Measurements from ENCODE around the gene PI16. TPM values are rescaled to one million over a fixed set of nuclear protein-coding genes. Genes with fewer than 3 reads are reported as not detected.

The PI16 gene
- total and polyA plus RNA-seq, 2 experiments from 2014 or later = 0.50 TPM; not detected in 1

- no peak overlapping the region for H3K4me3 ChIP-seq
- Mint-ChIP-seq H3K36me3 (ENCODE audit: low read depth) (no peaks in the 10 kb centered on the region), H3K4me1 (peaks cover 7% of the 10 kb centered on the region), H3K27me3 (ENCODE audit: insufficient read depth, low read depth, poor library complexity) (no peaks in the 10 kb centered on the region), H3K9me3 (no peaks in the 10 kb centered on the region), H3K4me3 (no peak overlapping the region), H3K27ac (no peak overlapping the region)
- no peak overlapping the region for H3K4me2 ChIP-seq
- peaks cover 4% of the 10 kb centered on the region; the same call in 1 of the 2 replicates for H3K4me1 ChIP-seq (ENCODE audit: insufficient read depth)
- H3K79me2 ChIP-seq (replicated peaks; ENCODE audit: insufficient read depth) = no peaks in the 10 kb centered on the region
- TF ChIP-seq EZH2phosphoT487 (IDR thresholded peaks at IDR 0.05; ENCODE audit: unreplicated experiment) (no peak), NANOG (IDR thresholded peaks at IDR 0.05; ENCODE audit: borderline replicate concordance) (no peak), STAT1 (IDR thresholded peaks at IDR 0.05; ENCODE audit: unreplicated experiment) (no peak), CTCF (conservative IDR thresholded peaks at IDR 0.05; ENCODE audit: low read depth in 2 of 2) (no peak), JUNB (IDR thresholded peaks at IDR 0.05; ENCODE audit: unreplicated experiment) (no peak), POLR2AphosphoS5 (IDR thresholded peaks at IDR 0.05; ENCODE audit: low read depth) (no peak), ETS1 (IDR thresholded peaks at IDR 0.05) (no peak), ZNF114 (CRISPR knock-in tag; IDR thresholded peaks at IDR 0.05) (no peak), REST (IDR thresholded peaks at IDR 0.05; ENCODE audit: unreplicated experiment) (no peak), CREB1 (CRISPR knock-in tag; IDR thresholded peaks at IDR 0.05; ENCODE audit: low read depth) (no peak), EZH2 (IDR thresholded peaks at IDR 0.05; ENCODE audit: low read depth, unreplicated experiment) (no peak), ZNF331 (CRISPR knock-in tag; IDR thresholded peaks at IDR 0.05; ENCODE audit: low read depth) (no peak)
- TF ChIP-seq, protein P1, sequence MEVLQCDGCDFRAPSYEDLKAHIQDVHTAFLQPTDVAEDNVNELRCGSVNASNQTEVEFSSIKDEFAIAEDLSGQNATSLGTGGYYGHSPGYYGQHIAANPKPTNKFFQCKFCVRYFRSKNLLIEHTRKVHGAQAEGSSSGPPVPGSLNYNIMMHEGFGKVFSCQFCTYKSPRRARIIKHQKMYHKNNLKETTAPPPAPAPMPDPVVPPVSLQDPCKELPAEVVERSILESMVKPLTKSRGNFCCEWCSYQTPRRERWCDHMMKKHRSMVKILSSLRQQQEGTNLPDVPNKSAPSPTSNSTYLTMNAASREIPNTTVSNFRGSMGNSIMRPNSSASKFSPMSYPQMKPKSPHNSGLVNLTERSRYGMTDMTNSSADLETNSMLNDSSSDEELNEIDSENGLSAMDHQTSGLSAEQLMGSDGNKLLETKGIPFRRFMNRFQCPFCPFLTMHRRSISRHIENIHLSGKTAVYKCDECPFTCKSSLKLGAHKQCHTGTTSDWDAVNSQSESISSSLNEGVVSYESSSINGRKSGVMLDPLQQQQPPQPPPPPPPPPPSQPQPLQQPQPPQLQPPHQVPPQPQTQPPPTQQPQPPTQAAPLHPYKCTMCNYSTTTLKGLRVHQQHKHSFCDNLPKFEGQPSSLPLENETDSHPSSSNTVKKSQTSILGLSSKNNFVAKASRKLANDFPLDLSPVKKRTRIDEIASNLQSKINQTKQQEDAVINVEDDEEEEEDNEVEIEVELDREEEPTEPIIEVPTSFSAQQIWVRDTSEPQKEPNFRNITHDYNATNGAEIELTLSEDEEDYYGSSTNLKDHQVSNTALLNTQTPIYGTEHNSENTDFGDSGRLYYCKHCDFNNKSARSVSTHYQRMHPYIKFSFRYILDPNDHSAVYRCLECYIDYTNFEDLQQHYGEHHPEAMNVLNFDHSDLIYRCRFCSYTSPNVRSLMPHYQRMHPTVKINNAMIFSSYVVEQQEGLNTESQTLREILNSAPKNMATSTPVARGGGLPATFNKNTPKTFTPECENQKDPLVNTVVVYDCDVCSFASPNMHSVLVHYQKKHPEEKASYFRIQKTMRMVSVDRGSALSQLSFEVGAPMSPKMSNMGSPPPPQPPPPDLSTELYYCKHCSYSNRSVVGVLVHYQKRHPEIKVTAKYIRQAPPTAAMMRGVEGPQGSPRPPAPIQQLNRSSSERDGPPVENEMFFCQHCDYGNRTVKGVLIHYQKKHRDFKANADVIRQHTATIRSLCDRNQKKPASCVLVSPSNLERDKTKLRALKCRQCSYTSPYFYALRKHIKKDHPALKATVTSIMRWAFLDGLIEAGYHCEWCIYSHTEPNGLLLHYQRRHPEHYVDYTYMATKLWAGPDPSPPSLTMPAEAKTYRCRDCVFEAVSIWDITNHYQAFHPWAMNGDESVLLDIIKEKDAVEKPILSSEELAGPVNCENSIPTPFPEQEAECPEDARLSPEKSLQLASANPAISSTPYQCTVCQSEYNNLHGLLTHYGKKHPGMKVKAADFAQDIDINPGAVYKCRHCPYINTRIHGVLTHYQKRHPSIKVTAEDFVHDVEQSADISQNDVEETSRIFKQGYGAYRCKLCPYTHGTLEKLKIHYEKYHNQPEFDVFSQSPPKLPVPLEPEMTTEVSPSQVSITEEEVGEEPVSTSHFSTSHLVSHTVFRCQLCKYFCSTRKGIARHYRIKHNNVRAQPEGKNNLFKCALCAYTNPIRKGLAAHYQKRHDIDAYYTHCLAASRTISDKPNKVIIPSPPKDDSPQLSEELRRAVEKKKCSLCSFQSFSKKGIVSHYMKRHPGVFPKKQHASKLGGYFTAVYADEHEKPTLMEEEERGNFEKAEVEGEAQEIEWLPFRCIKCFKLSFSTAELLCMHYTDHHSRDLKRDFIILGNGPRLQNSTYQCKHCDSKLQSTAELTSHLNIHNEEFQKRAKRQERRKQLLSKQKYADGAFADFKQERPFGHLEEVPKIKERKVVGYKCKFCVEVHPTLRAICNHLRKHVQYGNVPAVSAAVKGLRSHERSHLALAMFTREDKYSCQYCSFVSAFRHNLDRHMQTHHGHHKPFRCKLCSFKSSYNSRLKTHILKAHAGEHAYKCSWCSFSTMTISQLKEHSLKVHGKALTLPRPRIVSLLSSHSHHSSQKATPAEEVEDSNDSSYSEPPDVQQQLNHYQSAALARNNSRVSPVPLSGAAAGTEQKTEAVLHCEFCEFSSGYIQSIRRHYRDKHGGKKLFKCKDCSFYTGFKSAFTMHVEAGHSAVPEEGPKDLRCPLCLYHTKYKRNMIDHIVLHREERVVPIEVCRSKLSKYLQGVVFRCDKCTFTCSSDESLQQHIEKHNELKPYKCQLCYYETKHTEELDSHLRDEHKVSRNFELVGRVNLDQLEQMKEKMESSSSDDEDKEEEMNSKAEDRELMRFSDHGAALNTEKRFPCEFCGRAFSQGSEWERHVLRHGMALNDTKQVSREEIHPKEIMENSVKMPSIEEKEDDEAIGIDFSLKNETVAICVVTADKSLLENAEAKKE (CRISPR knock-in tag; IDR thresholded peaks at IDR 0.05) = no peak
- H3K27me3 ChIP-seq (ENCODE audit: insufficient read depth) = no peaks in the 10 kb centered on the region
- H2AFZ ChIP-seq = no peak overlapping the region
- no peak for ATAC-seq
- H3F3A ChIP-seq (replicated peaks; ENCODE audit: low read depth) = no peaks in the 10 kb centered on the region
- H3K9me2 ChIP-seq (ENCODE audit: insufficient read depth) = no peaks in the 10 kb centered on the region
- no peak for DNase-seq (ENCODE audit: low spot score)
- no peak overlapping the region for H3K27ac ChIP-seq (ENCODE audit: low read depth)
- no peaks in the 10 kb centered on the region for H4K20me1 ChIP-seq (replicated peaks; ENCODE audit: insufficient read depth)
- no peaks in the 10 kb centered on the region for H3K36me3 ChIP-seq (ENCODE audit: insufficient read depth)
Measured at GRCh38 chr6:36930483-36930882, 24.1 kb upstream of the PI16 start.

Data from GM23338 (cell line).